ENCODE measurements around the gene MED31. TPM values are rescaled to one million over a fixed set of nuclear protein-coding genes. Genes with fewer than 3 reads are reported as not detected.

Gene MED31
- 1 to 10 TPM; 3.8 to 8.6 (median 7.2) TPM for total RNA-seq

DNA sequence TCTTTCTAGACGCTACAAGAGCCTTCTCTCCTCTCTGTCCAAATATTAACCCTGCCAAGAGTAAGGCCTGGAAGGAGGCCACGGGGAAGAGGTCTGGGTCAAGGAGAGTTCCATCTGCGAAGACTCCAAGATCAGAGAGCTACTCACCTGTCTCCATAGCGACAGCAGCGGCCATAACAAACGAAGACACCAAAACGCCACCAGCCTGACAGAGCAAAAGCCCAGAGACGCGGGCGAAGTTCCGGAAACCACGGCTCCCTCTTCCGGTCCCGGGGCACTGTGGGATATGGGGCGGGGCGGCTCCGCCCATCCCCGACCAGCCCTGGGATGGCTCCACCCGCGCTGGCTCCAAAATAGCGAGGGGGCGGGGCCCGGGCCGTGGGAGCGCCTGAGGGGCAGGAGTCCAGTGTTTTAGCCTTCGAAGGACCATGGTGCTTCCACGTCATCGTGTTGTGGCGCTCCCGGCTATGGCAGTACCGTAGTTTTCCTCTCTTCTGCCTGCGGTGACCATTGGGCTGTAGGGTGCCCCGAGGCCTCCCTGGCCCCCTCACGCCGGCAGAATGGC is at the start of gene MED31, which contains the start of gene C17orf100:
TSS of gene MED31 (minus strand) at position 252 of the 565 bp plus-strand sequence. CDS start at position 175, 77 bp downstream.
TSS of gene C17orf100 (plus strand) at position 409 of the 565 bp plus-strand sequence. CDS start at position 561, 152 bp downstream.
- DNase-seq (peak; percentile 88 to 94), ATAC-seq (peak; percentile 93 to 96)
- peak within 1 kb of the TSS; percentile 60 to 95 (median 86) for H3K4me3 ChIP-seq
- TF ChIP-seq, protein P1, sequence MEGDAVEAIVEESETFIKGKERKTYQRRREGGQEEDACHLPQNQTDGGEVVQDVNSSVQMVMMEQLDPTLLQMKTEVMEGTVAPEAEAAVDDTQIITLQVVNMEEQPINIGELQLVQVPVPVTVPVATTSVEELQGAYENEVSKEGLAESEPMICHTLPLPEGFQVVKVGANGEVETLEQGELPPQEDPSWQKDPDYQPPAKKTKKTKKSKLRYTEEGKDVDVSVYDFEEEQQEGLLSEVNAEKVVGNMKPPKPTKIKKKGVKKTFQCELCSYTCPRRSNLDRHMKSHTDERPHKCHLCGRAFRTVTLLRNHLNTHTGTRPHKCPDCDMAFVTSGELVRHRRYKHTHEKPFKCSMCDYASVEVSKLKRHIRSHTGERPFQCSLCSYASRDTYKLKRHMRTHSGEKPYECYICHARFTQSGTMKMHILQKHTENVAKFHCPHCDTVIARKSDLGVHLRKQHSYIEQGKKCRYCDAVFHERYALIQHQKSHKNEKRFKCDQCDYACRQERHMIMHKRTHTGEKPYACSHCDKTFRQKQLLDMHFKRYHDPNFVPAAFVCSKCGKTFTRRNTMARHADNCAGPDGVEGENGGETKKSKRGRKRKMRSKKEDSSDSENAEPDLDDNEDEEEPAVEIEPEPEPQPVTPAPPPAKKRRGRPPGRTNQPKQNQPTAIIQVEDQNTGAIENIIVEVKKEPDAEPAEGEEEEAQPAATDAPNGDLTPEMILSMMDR (IDR thresholded peaks at IDR 0.05 in 4 of 5, conservative IDR thresholded peaks at IDR 0.05 in 1 of 5) = no peak
- peak; percentile 57 to 81 for TF ChIP-seq POLR2A (IDR thresholded peaks at IDR 0.05)
- peaks cover 0 to 32% of the 10 kb centered on the region in 2 donors for H3K36me3 ChIP-seq
- peak within 1 kb of the TSS; percentile 80 to 93 (median 86) for H3K27ac ChIP-seq
- peaks cover 25 to 33% of the 10 kb centered on the region in 2 donors for H3K4me1 ChIP-seq
- H3K9me3 ChIP-seq = no peaks in the 10 kb centered on the region
- H3K27me3 ChIP-seq = peaks cover 12 to 18% (median 17%) of the 10 kb centered on the region in 3 donors
- in situ Hi-C loops (cut with MboI; ENCODE audit: low sequenced_read_pairs in 4 of 4) = loop anchor here in 3 of 4 donors (25.0 kb wide), 2 partner anchors 186 to 361 kb away; partner anchors contain the start of genes BCL6B (in 3 of the 3), RNASEK (in 3 of the 3) and TEKT1 (in 1 of the 3)
- intact Hi-C loops (cut with DNase I; ENCODE audit: low total_unique reads) = loop anchor here (1.0 to 10.0 kb wide), 4 partner anchors 10 to 1167 kb away; partner anchors contain the start of genes DERL2, MIS12, POLR2A and RNASEK

DNA sequence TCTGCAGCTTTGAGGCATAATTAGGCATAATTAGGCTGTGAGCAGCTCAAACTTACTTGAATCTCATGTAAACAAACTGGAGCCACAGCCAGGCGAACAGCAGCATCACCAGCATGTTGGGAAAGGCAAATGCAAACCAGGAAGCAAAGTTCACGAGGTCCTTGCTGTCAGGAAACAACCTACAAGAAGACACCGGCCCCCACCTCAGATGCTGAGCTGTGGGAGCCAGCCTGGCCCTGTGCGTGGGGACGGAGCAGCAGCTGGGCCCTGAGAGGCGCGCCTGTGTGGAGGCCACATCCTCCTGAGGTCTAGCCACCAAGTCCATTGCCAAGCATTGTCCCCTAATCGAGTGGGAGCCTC is 49.5 kb upstream of the MED31 start:
- no peak overlapping the region for H3K27ac ChIP-seq
- H3K9me3 ChIP-seq = no peaks in the 10 kb centered on the region
- H3K4me3 ChIP-seq = no peak overlapping the region
- TF ChIP-seq POLR2A (IDR thresholded peaks at IDR 0.05) = no peak
- TF ChIP-seq, protein P1 (IDR thresholded peaks at IDR 0.05 in 4 of 5, conservative IDR thresholded peaks at IDR 0.05 in 1 of 5) = no peak
- intact Hi-C loops (cut with DNase I; ENCODE audit: low total_unique reads) (no loop called here), in situ Hi-C loops (cut with MboI; ENCODE audit: low sequenced_read_pairs in 4 of 4) (no loop called here)
- H3K4me1 ChIP-seq = no peaks in the 10 kb centered on the region
- no peaks in the 10 kb centered on the region for H3K27me3 ChIP-seq
- H3K36me3 ChIP-seq = no peaks in the 10 kb centered on the region
- DNase-seq (no peak), ATAC-seq (no peak)

DNA sequence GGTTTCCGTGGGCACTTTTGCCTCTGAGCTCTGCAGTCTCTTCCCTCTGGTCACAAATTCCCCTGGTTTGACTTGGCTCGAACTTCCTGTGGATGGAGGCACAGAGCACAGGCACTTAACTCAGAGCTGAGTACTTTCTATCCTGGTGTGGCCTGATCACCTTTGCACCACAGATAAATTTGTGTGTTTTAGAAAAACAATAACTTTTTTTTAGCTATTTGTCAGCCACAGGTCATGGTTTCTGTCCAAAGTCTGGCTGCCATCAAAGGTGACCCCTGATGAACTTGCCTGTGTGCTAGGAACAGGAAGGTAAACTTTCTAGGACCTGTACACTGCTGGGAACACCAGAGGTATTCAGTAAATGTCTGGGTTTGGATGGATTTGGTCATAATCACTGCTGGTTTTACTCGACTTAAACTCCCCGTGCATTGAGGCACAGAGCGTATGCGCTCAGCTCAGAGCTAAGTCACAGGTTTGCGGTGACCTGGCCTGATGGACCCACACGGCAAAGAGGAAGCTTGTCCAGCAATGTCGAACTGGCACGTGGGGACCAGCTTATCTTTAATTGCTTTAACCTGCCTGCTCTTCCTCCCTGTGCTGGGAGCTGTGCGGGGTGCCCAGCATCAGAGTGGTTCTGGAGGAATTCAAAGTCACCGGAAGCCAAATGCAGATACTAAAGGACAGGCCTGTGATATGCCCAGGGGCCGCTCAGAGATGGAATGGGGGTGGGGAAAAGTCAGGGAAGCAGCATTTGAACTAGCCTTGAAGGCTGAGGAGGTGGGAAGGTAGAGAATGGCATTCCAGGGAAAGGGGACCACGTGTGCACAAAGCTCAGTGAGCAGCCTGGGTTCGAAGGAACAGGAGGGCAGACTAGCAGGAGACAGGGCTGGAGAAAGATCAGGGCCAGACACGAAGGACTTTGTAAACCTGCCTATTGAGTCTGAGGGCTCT is 48.9 kb upstream of the MED31 start:
- no peak for DNase-seq
- no peak for ATAC-seq
- Histone ChIP-seq H3K4me3 (no peak overlapping the region), H3K36me3 (no peaks in the 10 kb centered on the region), H3K9me3 (no peaks in the 10 kb centered on the region), H3K4me1 (no peaks in the 10 kb centered on the region), H3K27me3 (no peaks in the 10 kb centered on the region), H3K27ac (no peak overlapping the region)
- intact Hi-C loops (cut with DNase I; ENCODE audit: low total_unique reads) (no loop called here), in situ Hi-C loops (cut with MboI; ENCODE audit: low sequenced_read_pairs in 4 of 4) (loop anchor here in 2 of 4 donors (25.0 kb wide), 2 partner anchors 87 to 137 kb away; partner anchors contain the start of genes FBXO39 (in 1 of the 2) and TEKT1 (in 1 of the 2))
- TF ChIP-seq, protein P1 (IDR thresholded peaks at IDR 0.05 in 4 of 5, conservative IDR thresholded peaks at IDR 0.05 in 1 of 5) = no peak
- TF ChIP-seq POLR2A (IDR thresholded peaks at IDR 0.05) = no peak

DNA sequence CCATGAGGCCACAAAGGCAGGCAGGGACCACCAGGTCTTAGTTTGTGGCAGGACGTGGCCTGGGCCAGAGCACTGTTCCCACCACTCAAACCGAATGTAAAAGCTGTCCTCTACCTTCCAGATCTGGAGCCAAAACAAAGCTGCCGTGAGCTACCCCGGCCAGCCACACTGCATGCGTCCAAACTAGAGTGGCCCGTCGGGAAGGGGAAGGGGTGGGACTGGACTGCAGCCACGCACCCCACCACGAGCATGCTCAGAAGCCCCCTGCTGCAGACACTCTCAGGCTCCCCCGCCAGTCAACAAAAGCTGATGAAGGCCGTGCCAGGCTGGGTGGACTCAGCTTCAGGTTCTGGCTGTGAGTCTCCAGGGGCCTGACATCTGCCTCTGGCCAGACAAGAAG is 46.6 kb upstream of the MED31 start:
- no peak for TF ChIP-seq POLR2A (IDR thresholded peaks at IDR 0.05)
- TF ChIP-seq, protein P1 (IDR thresholded peaks at IDR 0.05 in 4 of 5, conservative IDR thresholded peaks at IDR 0.05 in 1 of 5) = no peak
- H3K36me3 ChIP-seq = no peaks in the 10 kb centered on the region
- in situ Hi-C loops (cut with MboI; ENCODE audit: low sequenced_read_pairs in 4 of 4) = loop anchor here in 2 of 4 donors (25.0 kb wide), 2 partner anchors 89 to 139 kb away; partner anchors contain the start of genes FBXO39 (in 1 of the 2) and TEKT1 (in 1 of the 2)

More for the DNA sequence above, 46.6 kb upstream of the MED31 start:
- no peak for DNase-seq
- Histone ChIP-seq H3K4me3 (no peak overlapping the region), H3K9me3 (no peaks in the 10 kb centered on the region), H3K27me3 (no peaks in the 10 kb centered on the region), H3K27ac (no peak overlapping the region), H3K4me1 (no peaks in the 10 kb centered on the region)
- intact Hi-C loops (cut with DNase I; ENCODE audit: low total_unique reads) = no loop called here
- ATAC-seq = no peak

All from gastrocnemius medialis (tissue), 4 donors.